Measurements from ENCODE around the gene LILRB5. TPM values are rescaled to one million over a fixed set of nuclear protein-coding genes. Genes with fewer than 3 reads are reported as not detected.
A peak's percentile ranks its signal among the peaks of the same experiment; 100 is the strongest.

LILRB5 gene
- total and polyA plus RNA-seq, 10 donors: 3.8 to 112 (median 63.7) TPM

DNA sequence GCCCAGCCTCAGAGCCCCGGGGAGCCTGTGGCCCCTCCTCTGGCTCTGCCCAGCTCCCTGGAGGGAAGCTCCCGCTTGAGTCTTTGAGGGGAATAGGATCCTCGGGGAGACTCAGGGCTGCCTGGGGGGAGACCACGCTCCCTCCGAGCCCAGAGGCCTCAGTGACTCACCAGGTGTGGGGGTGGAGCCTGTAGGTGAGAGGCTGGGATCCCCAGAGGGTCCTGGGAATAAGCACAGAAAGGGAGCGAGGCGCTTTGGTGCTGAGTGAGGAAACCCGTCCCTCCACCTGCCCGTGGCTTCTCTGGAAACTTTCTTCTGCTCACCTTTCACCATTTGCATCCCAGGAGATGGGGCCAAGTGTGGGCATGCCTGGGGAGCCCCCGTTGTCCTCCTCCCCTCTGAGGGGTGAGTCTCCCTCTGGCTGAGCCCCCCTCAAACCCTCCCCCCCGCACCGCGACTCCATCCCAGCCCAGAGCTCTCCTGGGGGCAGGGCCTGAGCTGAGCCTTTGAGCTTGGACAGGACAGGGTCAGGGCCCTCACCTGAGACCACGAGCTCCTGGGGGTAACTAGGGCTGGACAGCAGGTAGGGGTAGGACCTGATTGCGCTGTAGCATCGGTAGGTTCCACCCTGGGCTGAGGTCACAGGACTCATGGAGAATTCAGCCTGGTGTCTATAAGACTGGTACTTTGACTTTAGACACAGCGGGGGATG lies 2.7 kb downstream of the LILRB5 start:
- H3K27ac ChIP-seq: peak overlapping the region in 2 of 8 donors; percentile 14 to 75
- DNase-seq: no peak
- H3K4me3 ChIP-seq: peak overlapping the region in 1 of 8 donors; percentile 62
- intact Hi-C loops (cut with DNase I; ENCODE audit: low total_unique reads): no loop called here
- peaks cover 0 to 28% (median 0%) of the 10 kb centered on the region in 6 donors for H3K36me3 ChIP-seq
- peaks cover 0 to 59% (median 0%) of the 10 kb centered on the region in 7 donors for H3K27me3 ChIP-seq (replicated peaks in 1 of 7)
- WGBS, 5 donors: 65 to 80% (median 74%) methylated on average over 11 to 17 of the region's 17 CpGs
- TF ChIP-seq POLR2A (IDR thresholded peaks at IDR 0.05): no peak
- H3K4me1 ChIP-seq: peaks cover 0 to 65% (median 21%) of the 10 kb centered on the region in 6 donors
- H3K9me3 ChIP-seq: no peaks in the 10 kb centered on the region

DNA sequence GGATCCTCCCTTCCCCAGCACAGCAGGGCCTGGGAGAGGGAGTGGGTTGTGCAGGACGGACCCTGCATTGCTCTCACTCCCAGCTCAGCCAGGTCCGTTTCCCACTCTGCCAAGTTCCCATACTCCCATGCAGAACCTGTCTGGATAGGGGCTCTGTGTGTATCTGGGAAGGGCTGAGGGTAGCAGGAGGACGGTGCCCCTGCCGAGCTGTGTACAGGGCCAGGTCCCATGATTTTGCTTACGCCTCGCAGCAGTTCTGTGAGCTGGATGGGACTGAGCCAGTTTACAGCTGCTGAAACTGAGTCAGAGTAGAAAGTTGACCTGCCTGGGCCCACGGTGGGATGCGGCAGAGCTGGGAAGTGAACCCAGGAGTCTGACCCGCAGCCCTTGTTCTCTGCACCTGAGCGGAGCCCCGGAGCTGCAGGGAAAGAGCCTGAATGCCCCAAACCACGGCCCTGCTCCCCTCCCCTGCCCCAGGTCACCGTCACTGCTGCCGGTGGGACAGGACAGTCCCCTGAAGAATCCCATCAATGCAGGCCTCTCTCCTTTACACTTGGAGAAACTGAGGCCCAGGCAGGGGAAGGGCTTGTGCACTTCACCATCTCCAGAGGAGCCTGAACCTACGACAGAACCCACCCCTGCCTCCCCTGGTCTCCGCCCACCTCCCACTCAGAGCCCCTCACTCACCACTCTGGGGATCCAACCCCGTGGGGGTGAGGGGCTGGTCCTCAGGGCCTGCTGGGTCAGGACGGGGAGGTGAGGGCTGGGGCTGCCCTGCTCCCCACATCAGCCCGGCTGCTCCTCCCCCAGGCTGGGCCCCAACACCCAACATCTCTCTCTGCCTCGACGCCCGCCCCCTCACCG lies 3.5 kb downstream of the LILRB5 start:
- no peak overlapping the region for H3K4me3 ChIP-seq
- H3K27ac ChIP-seq: peak overlapping the region in 3 of 8 donors; percentile 11 to 75 (median 45)
- H3K4me1 ChIP-seq: peaks cover 0 to 72% (median 23%) of the 10 kb centered on the region in 6 donors
- WGBS, 5 donors: 67 to 85% (median 78%) methylated on average over 15 to 23 of the region's 23 CpGs
- TF ChIP-seq POLR2A (IDR thresholded peaks at IDR 0.05) (no peak), POLR2AphosphoS5 (IDR thresholded peaks at IDR 0.05) (no peak)
- no peak for DNase-seq
- H3K27me3 ChIP-seq (replicated peaks in 1 of 7): peaks cover 0 to 59% (median 0%) of the 10 kb centered on the region in 7 donors
- no peaks in the 10 kb centered on the region for H3K9me3 ChIP-seq
- intact Hi-C loops (cut with DNase I; ENCODE audit: low total_unique reads): no loop called here
- peaks cover 0 to 28% (median 0%) of the 10 kb centered on the region in 6 donors for H3K36me3 ChIP-seq

DNA sequence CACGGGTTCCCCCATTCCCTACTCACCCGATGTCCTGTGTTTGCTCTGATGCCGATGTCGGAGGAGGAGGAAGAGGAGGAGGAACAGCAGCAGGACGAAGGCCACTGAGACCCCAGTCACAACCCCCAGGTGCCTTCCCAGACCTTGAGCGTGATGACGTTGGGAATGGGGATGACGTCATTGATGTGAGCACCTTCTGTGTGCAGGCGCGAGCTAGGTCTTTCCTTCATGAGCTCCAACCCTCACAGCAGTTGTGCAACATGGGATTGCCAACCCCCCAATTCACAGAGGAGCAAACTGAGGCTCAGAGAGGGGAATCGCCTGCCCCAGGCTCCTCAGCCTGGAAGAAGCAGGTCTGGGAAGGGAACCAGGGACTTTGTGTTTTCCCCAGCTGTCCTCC lies 4.2 kb downstream of the LILRB5 start:
- H3K9me3 ChIP-seq: no peaks in the 10 kb centered on the region
- 69 to 95% (median 86%) methylated on average over 10 to 11 of the region's 11 CpGs for WGBS, 5 donors
- peaks cover 0 to 77% (median 30%) of the 10 kb centered on the region in 6 donors for H3K4me1 ChIP-seq
- peaks cover 0 to 28% (median 0%) of the 10 kb centered on the region in 6 donors for H3K36me3 ChIP-seq
- peak overlapping the region in 4 of 8 donors; percentile 10 to 55 (median 44) for H3K27ac ChIP-seq
- TF ChIP-seq POLR2AphosphoS5 (IDR thresholded peaks at IDR 0.05) (no peak), POLR2A (IDR thresholded peaks at IDR 0.05) (no peak)
- TF ChIP-seq, protein P1, sequence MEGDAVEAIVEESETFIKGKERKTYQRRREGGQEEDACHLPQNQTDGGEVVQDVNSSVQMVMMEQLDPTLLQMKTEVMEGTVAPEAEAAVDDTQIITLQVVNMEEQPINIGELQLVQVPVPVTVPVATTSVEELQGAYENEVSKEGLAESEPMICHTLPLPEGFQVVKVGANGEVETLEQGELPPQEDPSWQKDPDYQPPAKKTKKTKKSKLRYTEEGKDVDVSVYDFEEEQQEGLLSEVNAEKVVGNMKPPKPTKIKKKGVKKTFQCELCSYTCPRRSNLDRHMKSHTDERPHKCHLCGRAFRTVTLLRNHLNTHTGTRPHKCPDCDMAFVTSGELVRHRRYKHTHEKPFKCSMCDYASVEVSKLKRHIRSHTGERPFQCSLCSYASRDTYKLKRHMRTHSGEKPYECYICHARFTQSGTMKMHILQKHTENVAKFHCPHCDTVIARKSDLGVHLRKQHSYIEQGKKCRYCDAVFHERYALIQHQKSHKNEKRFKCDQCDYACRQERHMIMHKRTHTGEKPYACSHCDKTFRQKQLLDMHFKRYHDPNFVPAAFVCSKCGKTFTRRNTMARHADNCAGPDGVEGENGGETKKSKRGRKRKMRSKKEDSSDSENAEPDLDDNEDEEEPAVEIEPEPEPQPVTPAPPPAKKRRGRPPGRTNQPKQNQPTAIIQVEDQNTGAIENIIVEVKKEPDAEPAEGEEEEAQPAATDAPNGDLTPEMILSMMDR (IDR thresholded peaks at IDR 0.05 in 8 of 11, conservative IDR thresholded peaks at IDR 0.05 in 3 of 11): no peak
- intact Hi-C loops (cut with DNase I; ENCODE audit: low total_unique reads): no loop called here
- H3K27me3 ChIP-seq (replicated peaks in 1 of 7): peaks cover 0 to 58% (median 0%) of the 10 kb centered on the region in 7 donors
- no peak overlapping the region for H3K4me3 ChIP-seq
- DNase-seq: no peak

DNA sequence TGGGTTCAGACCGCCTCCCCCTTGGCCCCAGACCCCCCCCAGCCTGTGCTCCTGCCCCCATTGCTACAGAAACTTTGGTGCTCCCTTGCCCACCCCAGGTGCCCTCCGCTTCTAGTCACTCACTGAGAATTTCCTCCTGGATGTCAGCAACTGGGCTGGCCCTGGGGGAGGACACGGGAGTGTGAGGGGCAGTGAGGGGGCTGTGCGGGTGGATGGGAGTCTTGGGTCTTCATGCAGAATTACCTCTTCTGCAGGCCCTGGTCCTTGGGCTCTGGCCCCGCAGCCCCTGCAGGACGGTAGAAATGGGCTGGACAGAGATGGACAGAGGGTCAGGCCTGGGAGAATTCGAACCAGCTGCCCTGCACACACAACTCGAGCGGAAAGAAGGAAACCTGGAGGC lies 4.8 kb downstream of the LILRB5 start:
- Histone ChIP-seq H3K27ac (peak overlapping the region in 5 of 8 donors; percentile 10 to 55 (median 42)), H3K27me3 (replicated peaks in 1 of 7) (peaks cover 0 to 53% (median 0%) of the 10 kb centered on the region in 7 donors), H3K4me1 (peaks cover 6 to 77% (median 36%) of the 10 kb centered on the region in 6 donors), H3K9me3 (no peaks in the 10 kb centered on the region), H3K36me3 (peaks cover 0 to 28% (median 0%) of the 10 kb centered on the region in 6 donors), H3K4me3 (no peak overlapping the region)
- no peak for DNase-seq
- WGBS, 5 donors: 49 to 76% (median 73%) methylated on average over 9 of the region's 9 CpGs
- TF ChIP-seq POLR2AphosphoS5 (IDR thresholded peaks at IDR 0.05): no peak
- TF ChIP-seq, protein P1 (IDR thresholded peaks at IDR 0.05 in 8 of 11, conservative IDR thresholded peaks at IDR 0.05 in 3 of 11): no peak
- TF ChIP-seq POLR2A (IDR thresholded peaks at IDR 0.05): no peak
- intact Hi-C loops (cut with DNase I; ENCODE audit: low total_unique reads): no loop called here

Data from spleen (tissue), 11 donors.